NCI-H82 treated with DMSO at 0.1 percent for 48 hours (cell line): ENCODE results near the gene NEGR1.

ENCODE experiments used
- DNase-seq: peaks from one replicate; lab custom pipeline; 2025; ENCODE audit not compliant: unreplicated experiment; lab: John Stamatoyannopoulos, UW

The NEGR1 gene

DNA sequence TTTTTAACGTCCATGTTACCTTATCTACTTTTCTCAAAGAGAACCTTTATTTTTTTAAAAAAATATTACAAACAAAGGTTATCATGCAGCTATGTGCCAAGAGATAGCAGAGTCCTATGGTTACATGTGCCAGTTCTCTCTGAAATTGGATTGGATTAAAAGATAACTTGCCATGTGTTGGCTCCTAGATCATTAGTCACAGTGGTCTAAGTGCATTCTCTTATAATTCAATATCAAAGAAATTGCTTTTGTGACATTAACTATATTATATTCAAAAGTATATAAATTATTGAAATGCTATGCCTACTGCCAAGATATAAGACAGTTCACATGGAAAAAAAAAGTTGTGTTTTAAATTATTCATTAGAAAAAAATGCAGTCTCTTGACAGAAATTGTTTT is 494.2 kb downstream of the NEGR1 start:
- DNase-seq = peak; percentile 23

DNA sequence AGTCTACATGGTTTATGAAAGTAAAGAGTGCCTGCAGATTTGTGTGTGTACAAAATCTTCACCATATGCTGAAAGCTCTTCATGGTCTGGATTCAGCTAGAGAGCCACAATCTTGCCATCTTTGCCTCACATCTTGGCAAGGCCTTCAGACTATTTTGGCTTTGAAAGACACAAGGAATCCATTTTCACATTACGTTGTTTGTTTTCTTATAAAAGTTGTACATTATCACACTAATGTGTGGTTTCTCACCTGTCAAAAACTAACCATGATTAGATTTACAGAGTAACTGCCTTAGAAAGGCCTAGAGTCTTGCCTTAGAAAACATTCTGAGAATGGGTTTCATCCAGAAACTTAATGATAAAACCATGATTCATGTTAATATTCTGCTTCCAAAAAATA is 494.6 kb downstream of the NEGR1 start:
- DNase-seq = no peak

DNA sequence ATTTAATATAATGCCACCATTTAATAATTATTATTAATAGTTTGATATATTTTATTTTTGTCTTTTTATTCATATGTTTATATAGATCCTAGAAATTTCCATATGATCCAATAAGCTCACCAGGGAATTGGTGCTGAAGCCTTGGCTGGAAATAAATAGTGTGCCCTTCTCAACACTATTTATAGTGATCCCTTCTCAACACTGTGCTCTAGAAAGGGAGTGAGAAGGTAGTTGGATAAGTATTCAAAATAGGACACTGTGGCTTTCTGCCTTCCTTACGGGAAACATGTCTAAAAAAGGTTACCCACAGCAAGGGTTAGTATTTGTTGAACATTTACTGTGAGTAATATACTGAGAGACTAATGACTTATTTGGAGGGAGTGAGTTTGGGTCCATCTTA is 496.1 kb downstream of the NEGR1 start:
- no peak for DNase-seq

DNA sequence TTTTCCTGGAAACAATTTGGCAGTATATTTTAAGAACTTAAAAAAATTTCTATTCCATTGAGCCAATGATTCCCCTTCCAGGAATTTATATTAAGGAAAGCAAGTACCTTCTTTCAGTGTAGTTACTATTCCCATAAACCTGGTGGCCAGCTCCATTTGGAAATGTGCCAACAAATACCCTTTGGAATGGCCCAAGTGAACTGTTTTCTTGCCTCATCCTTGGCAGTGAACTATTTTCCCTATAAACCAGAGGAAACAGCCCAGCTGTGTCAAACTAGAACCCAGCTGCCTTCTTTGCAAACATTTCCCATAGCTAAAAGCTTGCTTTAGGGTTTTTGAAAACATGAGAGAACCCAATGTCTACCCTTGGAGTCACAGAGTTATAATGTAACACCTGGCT is 496.9 kb downstream of the NEGR1 start:
- DNase-seq = no peak

DNA sequence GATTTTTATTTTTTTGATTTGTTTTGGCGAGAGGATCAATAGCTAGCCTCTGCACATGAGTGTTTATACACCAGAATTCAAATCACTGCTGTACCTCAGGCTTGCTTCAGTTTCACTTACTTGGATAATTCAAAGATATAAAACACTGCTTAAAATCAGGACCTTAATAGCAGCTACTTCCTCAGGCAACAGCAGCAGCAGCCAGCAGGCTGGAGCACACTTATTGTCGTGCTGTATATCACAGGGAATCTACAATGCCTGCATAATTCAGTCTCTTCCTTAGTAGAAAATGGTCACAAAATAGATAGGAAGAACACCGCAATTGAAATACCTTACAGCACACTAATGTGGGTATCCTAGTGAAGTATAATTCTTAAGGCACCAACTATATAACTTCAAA is 497.3 kb downstream of the NEGR1 start:
- DNase-seq = no peak

DNA sequence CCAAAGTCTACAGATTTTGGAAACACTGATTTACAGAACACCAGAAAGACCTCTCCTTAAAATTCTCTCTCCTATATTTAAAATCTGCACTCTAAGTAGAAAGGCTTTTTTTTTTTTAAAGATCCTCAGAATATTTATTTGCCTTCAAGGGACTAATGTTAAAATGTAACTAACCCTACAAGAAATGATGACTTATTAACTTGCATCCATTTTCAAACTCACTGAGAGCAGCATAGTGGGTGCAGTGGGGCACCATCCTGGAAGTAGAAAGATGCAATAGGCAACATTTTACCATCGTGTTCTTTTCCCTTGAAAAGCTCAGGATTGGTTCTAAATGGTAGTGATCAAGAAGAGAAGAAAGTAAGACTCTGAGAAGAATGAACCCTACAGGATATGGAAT is 498.1 kb downstream of the NEGR1 start:
- no peak for DNase-seq

DNA sequence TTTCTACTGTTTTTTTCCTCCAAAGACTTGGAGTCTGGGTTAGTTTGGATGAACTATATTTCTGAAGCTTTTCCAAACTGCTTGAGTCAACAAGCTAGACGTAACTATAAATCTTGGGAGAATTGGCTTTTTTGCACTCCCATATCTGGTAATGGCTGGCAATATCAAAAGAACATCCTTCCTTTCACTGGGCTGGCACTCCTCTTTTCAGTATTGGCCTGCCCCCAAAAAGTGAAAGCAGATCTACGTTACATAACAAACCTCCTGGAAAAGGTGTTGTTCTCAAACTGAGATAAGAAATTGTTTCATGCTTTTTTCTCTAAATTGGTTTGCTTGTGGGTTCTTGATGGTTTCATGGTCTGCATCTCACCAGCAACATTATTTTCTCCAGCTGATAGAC is 499.3 kb downstream of the NEGR1 start:
- no peak for DNase-seq

DNA sequence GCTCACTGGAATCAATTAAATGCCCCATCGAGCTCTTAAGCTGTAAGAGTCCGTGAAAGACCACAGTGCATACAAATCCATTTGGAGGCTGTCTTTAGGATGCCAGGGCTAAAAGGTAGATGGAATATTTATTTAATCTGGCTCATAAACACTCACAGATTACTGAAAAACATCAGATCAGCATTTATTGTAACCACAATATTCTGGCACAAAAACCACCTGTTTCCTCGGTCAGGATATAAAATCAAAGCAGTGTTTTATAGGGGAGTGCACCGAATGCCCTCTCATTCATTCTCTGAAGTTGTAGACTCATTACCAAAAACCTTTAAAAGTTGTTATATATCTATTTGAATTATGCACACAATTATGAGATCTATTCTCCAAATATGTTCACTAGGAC is 500.9 kb downstream of the NEGR1 start:
- DNase-seq = no peak

DNA sequence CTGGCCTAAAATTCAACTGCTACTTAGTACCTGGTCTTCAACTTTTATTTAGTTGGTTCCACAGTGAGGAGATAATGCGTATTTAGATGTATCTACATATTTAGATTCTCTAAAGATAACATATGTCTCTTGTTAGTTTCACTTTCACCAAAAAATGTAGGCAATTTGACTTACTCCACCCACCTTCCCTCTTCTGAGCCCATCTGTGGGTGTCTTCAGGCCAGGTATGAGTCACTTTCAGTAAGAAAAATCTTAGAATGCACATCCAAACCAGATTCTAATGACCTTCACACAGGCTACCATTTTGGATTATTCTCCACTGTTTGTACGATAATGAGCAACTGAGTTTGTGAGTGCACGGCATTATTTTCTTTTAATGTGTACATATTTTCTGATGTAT is 501.7 kb downstream of the NEGR1 start:
- no peak for DNase-seq

DNA sequence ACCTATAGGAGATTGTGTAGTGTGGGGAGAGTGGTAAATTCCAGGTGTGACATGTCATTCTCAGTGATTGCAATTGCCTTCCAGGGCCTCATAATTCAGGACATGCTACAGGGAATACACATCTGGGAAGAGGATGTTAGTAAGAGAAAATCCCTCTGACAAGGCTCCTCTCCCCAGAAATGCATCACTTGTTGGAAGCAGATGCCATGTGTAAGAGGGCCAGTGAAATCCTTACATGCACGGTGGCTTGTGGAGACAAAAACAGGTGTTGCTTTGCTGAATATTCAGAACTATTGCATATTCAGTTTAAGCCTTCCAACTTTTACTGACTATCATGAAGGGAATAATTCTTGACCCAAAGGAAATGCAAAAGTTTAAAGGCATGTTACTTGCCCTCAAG is 503.4 kb downstream of the NEGR1 start:
- DNase-seq = no peak

DNA sequence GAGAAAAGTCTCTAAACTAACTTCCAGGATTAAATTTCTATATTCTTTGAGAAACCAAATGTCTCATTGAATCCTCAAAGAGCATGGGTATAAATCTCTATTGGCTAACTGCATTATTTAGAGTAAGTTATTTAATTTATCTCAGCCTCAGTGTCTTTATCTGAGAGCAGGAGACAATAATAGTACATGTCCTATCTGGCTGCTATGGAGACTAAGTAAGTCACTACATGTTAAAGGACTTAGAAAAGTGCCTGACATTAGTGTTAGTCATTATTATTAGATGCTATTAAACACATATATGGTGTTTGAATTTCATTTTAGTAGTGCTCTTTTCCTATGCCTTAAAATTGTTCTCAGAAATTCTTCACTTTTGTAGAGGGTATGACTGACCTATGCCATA is 505.2 kb downstream of the NEGR1 start:
- no peak for DNase-seq

DNA sequence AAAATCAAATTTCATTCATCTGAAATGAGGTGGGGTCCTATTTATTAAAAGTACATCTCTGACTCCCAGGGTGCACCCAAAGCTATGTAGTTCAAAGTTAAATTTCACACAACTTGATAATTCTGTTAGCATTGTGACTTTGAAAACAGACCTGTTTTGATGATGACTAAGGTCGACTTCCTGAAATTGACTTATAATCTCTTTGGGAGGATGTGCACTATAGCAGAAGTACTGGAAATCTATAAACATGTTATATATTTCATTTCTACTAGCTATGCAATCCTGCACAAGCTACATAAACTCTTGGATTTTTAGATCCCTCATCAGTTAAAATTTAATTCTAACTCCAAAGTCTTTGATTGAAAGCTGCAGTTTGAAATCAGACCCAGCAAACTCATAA is 507.6 kb downstream of the NEGR1 start:
- no peak for DNase-seq

DNA sequence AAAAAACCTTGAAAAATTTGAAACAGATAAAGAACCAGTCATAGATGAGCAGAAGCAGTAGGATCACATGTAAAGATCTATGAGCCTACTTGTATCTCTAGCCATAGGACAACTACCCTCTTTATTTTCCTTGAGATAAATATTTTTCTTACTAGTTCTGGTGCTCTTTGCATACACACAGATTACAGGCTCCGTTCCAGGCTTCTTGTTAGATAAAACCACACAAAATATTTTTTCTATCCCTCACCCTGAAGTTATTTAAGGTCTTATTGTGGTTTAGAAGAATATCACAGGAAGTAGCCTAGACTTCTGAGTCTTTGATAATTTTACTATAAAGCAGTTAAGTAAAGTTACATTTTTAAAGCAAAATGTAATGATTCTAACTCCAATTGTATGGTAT is 512.2 kb downstream of the NEGR1 start:
- DNase-seq = no peak

DNA sequence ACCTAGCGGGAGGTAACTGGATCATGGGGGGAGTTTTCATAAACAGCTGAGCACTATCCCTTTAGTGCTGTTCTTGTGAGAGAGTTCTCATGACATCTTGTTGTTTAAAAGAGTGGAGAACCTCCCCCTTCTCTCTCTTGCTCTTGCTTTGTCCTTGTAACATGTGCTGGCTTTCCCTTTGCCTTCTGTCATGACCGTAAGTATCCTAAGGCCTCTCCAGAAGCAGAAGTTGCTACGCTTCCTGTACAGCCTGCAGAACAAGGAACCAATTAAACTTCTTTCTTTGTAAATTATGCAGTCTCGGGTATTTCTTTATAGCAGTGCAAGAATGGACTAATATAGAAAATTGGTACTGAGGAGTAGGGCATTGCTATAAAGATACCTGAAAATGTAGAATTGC is 515.6 kb downstream of the NEGR1 start:
- no peak for DNase-seq

DNA sequence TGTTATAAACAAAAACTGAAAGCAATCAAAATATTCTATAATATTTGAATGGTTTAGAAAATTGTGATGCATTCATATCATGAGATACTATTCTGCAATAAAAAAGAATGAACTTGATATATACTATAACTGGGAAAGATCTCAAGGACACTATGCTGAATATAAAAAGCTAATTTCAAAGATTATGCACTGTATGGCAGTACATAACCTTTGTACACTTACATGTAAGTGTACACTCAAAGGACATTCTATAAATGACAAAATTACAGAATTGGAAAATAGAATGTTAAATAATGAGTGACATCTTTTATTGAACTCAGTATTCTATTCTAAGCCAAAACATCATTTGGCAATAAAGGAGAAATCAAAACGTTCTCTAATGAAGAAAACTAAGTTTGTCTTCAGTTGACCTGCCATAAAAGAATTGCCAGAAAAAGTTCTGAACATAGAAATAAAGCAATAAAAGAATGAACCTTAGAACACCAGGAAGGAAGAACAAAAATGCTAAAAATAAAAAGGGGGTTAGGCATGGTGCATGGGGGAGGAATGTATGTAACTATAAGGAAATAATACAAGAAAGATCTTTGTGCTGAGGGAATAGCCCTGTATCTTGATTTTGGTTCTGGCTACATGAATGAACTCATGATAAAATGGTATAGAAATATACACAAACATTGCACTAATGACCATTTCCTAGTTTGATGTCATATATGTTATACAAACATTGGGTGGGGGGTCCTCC is 519.7 kb downstream of the NEGR1 start:
- no peak for DNase-seq

DNA sequence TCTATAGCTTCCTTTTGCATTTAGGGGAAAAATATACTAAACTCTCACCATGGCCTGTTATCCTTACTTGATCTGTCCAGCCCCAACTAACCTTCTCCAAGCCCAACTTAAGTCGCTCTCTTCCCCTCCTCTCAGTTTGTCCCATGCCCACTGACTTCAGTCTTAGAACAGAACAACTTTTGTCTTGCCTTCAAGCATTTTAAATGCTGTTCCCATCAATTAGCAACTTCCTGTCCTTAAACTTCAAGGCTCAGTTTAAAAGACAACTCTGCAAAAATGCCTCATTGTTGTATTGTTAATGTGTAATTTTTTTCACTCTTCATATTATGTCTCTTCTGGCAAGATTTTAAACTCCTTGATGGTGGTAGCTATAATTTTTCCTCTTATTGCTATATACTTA is 526.9 kb downstream of the NEGR1 start:
- no peak for DNase-seq

DNA sequence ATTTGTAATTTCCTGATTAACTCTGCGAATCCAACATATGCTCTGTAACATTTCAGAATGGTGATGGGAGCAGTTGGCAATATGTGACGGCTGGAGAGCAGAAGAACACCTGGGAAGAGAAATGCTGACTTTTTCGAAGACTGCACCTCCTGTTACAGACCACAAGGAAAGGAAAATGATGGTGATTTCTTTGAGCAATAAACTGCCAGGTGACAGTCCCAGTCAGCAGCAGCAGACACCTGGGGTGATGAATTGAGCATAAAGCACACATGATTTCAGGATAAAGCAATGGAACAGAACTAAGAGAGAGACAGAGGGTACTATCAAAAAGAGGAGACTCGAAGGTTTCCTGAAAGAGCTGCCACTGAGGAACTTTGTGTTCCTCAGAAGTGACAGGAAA is 528.6 kb downstream of the NEGR1 start:
- no peak for DNase-seq

DNA sequence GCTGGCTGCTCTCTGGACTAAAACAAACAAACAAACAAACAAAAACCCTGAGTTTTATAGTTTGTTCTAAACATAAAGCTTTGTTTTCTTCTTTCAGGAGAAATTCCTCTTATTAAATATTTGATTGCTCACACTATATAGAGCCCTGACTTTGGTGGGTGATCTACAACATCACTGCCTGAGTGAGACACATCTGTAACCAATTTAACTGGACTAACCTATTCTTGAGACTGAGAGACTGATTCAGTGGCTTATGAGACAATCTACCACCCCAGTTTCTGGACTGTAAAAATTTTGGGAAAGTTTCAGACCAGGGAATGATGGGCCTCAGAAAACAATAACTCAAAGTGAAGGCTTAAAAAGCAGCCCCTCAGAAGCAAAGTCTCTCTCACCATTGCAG is 537.0 kb downstream of the NEGR1 start:
- DNase-seq = no peak

DNA sequence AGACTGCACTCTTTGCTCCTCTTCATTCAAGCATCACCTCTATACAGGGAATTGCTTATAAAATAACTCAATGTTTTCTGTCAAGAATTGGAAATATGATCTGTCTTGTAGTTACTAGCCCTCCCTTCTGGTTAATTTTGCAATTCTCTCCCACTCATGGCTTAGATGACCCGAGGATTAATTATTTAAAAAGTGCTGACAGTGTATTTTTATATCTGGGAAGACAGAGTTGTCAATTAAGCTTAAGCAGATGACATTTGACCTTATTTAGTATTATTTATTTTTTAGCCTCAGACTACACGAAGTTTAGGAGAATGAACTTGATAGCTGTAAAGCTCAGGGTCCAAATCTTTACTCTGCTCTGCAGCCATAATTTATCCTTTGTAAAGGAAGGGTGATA is 538.5 kb downstream of the NEGR1 start:
- no peak for DNase-seq

DNA sequence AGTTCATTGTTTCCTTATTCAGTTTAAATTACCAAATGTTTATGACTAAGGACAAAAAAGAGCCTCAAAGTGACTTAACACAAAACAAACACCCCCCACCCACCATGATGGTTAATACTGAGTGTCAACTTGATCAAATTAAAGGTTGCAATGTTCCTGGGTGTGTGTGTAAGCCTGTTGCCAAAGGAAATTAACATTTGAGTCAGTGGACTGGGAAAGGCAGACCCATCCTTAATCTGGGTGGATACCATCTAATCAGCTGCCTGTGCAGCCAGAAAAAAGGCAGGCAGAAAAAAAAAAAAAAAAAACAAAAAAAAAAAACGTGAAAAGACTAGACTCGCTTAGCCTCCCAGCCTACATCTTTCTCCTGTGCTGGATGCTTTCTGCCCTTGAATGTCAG is 543.4 kb downstream of the NEGR1 start:
- DNase-seq = no peak

DNA sequence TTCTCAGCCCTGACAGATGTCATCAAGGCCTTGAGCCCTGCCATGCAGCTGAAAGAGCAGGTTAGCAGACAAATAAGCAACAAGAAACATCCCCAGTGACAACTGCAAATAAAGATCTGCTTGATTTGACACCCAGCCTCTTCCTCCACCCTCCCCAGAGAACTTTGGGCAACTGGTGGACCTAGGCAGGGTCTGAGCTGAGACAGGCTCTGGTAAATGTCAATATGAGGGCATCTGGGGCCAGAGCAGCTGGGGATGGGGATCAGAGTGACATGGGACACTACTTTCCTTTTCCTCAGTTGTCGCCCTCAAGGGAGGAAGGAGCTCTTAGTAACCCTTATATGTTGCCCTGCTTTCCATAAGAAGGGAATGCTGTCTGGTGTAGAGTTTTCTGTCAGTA is 544.1 kb downstream of the NEGR1 start:
- no peak for DNase-seq

DNA sequence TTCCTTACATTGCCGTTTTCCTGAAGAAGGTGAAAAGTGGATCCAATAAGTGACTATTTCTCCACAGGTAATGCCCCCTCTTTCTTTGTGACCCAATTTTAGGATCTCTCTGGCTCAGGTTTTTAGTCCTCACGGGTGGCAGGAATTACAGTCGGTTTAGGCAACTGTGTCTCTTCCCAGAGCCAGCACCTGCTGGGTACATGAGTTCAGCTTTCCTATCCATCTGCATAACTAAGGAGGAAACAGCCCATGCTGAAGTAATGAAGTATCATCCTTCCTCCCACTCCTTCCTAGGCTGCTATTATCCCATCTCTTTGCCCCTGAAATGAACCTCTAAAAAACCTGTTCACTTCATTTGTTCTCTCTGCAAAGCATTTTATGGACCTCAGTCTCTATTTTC is 544.6 kb downstream of the NEGR1 start:
- DNase-seq = no peak

DNA sequence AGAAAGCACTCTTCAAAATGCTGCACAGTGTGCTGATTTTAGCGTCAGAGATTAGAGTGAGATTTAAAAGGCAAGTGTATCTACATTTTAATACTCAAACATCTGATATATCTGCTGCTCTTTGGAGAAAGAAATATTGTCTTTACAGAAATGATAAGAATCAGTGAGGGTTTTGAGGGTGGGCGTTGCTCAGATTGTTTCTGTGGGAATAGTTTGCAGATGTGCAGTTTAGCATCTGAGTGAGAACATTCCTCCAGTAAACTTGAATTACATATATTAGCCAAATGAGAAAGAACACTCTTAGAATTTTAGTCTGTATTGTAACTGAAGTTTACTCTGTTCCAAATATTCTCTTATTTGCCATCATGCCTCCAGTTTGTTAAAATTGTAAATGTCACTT is 549.2 kb downstream of the NEGR1 start:
- no peak for DNase-seq

DNA sequence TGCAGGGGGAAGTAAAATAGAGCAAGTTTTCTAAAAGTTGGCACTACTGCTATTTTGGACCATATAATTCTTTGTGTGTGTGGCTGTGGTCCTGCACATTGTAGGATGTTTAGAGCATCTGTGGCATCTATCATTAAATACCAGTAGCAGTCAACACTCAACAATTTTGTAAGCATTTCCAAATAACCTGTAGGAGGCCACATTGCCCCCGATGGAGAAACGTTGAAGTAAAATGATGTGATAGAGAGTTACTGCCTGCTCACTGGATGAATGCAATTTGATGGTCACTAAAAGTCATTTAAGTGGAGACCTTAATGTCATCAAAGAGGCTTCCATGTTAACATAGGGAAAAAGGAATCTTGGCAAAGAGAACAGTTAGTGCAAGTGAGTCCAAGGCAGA is 560.8 kb downstream of the NEGR1 start:
- no peak for DNase-seq
